GM23338 (cell line): ENCODE data around the gene FLYWCH1. TPM values are rescaled to one million over a fixed set of nuclear protein-coding genes. Genes with fewer than 3 reads are reported as not detected.

ENCODE experiments used
- ATAC-seq: fragments of 200-7000 bp; cut with Tn5 transposase; 3 replicates; pipeline ENCODE4 v1.9.1; 2020
- DNase-seq: peaks from one replicate; pipeline ENCODE4 v3.0.0-alpha.2; 2015; ENCODE audit warnings: low spot score
- H2AFZ ChIP-seq: fragments of 200-600 bp; sonication (generic); 2 replicates; pipeline ENCODE4 v1.8.0; 2016; ENCODE audit warnings: antibody characterized with exemption, mild to moderate bottlenecking, moderate library complexity
- H3F3A ChIP-seq: fragments of 200-600 bp; sonication (generic); replicated peaks from 2 replicates; pipeline ENCODE4 v1.8.0; 2017; ENCODE audit warnings: antibody characterized with exemption, mixed run types, low read depth
- H3K27ac ChIP-seq: fragments of 200-600 bp; sonication (generic); 2 replicates; pipeline ENCODE4 v1.6.1; 2016; ENCODE audit warnings: low read depth
- H3K27me3 ChIP-seq: fragments of 200-600 bp; sonication (generic); 2 replicates; pipeline ENCODE4 v1.8.0; 2016; ENCODE audit warnings: mild to moderate bottlenecking, mixed run types, moderate library complexity; ENCODE audit not compliant: insufficient read depth
- H3K36me3 ChIP-seq: fragments of 200-600 bp; sonication (generic); 2 replicates; pipeline ENCODE4 v1.8.0; 2016; ENCODE audit warnings: mild to moderate bottlenecking; ENCODE audit not compliant: insufficient read depth
- H3K4me1 ChIP-seq: fragments of 200-600 bp; sonication (generic); 2 replicates; pipeline ENCODE4 v1.8.0; 2016; ENCODE audit warnings: mild to moderate bottlenecking, moderate library complexity; ENCODE audit not compliant: insufficient read depth
- H3K4me2 ChIP-seq: fragments of 200-600 bp; sonication (generic); 2 replicates; pipeline ENCODE4 v1.7.1; 2017; ENCODE audit warnings: mixed run types
- H3K4me3 ChIP-seq: fragments of 200-600 bp; sonication (generic); 2 replicates; pipeline ENCODE4 v1.6.1; 2016; ENCODE audit warnings: mixed run types
- H3K79me2 ChIP-seq: fragments of 200-600 bp; sonication (generic); replicated peaks from 2 replicates; pipeline ENCODE4 v1.8.0; 2017; ENCODE audit warnings: mild to moderate bottlenecking; ENCODE audit not compliant: insufficient read depth
- H3K9me2 ChIP-seq: fragments of 200-600 bp; sonication (generic); 2 replicates; pipeline ENCODE4 v1.8.0; 2017; ENCODE audit not compliant: insufficient read depth
- H4K20me1 ChIP-seq: fragments of 200-600 bp; sonication (generic); replicated peaks from 2 replicates; pipeline ENCODE4 v1.8.0; 2017; ENCODE audit warnings: mild to moderate bottlenecking; ENCODE audit not compliant: insufficient read depth
- H3K27ac Mint-ChIP-seq: 2 replicates; pipeline ENCODE4 v1.8.0; 2020; ENCODE audit warnings: inconsistent platforms, mild to moderate bottlenecking, moderate library complexity, mixed read lengths
- H3K27me3 Mint-ChIP-seq: 3 replicates; pipeline ENCODE4 v1.8.0; 2022; ENCODE audit warnings: low read depth, mild to moderate bottlenecking, moderate library complexity, mixed read lengths, inconsistent platforms; ENCODE audit not compliant: insufficient read depth, poor library complexity
- H3K36me3 Mint-ChIP-seq: 3 replicates; pipeline ENCODE4 v1.8.0; 2021; ENCODE audit warnings: low read depth, mild to moderate bottlenecking, inconsistent platforms, moderate library complexity, mixed read lengths
- H3K4me1 Mint-ChIP-seq: 3 replicates; pipeline ENCODE4 v1.8.0; 2020; ENCODE audit warnings: mild to moderate bottlenecking, inconsistent platforms, mixed read lengths
- H3K4me3 Mint-ChIP-seq: 3 replicates; pipeline ENCODE4 v1.8.0; 2021; ENCODE audit warnings: moderate library complexity, mild to moderate bottlenecking, inconsistent platforms, mixed read lengths
- H3K9me3 Mint-ChIP-seq: 3 replicates; pipeline ENCODE4 v1.8.0; 2020; ENCODE audit warnings: moderate library complexity, mild to moderate bottlenecking, inconsistent platforms, mixed read lengths
- CREB1 ChIP-seq: fragments of 250-450 bp; sonication (Bioruptor Pico); IDR thresholded peaks from 2 replicates; pipeline ENCODE4 v1.5.0; 2020; ENCODE audit warnings: low read depth, mild to moderate bottlenecking, moderate library complexity
- EZH2 ChIP-seq: fragments of 200-600 bp; sonication (generic); IDR thresholded peaks from one replicate; pipeline ENCODE4 v1.8.0; 2017; ENCODE audit warnings: antibody characterized with exemption, mild to moderate bottlenecking, low read depth; ENCODE audit not compliant: unreplicated experiment
- EZH2phosphoT487 ChIP-seq: fragments of 200-600 bp; sonication (generic); IDR thresholded peaks from one replicate; pipeline ENCODE4 v1.8.1; 2018; ENCODE audit warnings: antibody characterized with exemption; ENCODE audit not compliant: unreplicated experiment
- JUNB ChIP-seq: IDR thresholded peaks from one replicate; pipeline ENCODE4 v1.6.1; 2016; ENCODE audit warnings: antibody characterized with exemption; ENCODE audit not compliant: unreplicated experiment
- POLR2AphosphoS5 ChIP-seq: IDR thresholded peaks from 2 replicates; pipeline ENCODE4 v1.6.1; 2016; ENCODE audit warnings: antibody characterized with exemption, low read depth
- STAT1 ChIP-seq: IDR thresholded peaks from one replicate; pipeline ENCODE4 v1.6.1; 2016; ENCODE audit warnings: antibody characterized with exemption; ENCODE audit not compliant: unreplicated experiment
- polyA plus RNA-seq: library from polyadenylated mRNA; unstranded; fragments of >200 nt; fragmentation: Nextera tagmentation; extraction: Ambion mirVana; gene quantifications from 2 replicates; pipeline ENCODE4 v1.2.1, GENCODE V29; 2016
- total RNA-seq: library from RNA; depleted of rRNA; stranded (reverse); fragments of >200 nt; shearing (Covaris generic); gene quantifications from 2 replicates; pipeline ENCODE4 v1.2.3, GENCODE V29; 2014
- TF ChIP-seq, protein P1 (sequence below): fragments of 250-450 bp; sonication (Bioruptor Pico); IDR thresholded peaks from 2 replicates; pipeline ENCODE4 v1.5.0; 2020; ENCODE audit warnings: mild to moderate bottlenecking, moderate library complexity
- TF ChIP-seq, protein P2 (sequence below): IDR thresholded peaks from 2 replicates; pipeline ENCODE4 v1.6.1; 2016; ENCODE audit warnings: antibody characterized with exemption
- TF ChIP-seq, protein P3 (sequence below): IDR thresholded peaks from one replicate; pipeline ENCODE4 v1.6.1; 2018; ENCODE audit warnings: antibody characterized with exemption; ENCODE audit not compliant: unreplicated experiment

The FLYWCH1 gene
- total and polyA plus RNA-seq, 2 experiments from 2014 or later = 6.0 to 29.3 TPM

DNA sequence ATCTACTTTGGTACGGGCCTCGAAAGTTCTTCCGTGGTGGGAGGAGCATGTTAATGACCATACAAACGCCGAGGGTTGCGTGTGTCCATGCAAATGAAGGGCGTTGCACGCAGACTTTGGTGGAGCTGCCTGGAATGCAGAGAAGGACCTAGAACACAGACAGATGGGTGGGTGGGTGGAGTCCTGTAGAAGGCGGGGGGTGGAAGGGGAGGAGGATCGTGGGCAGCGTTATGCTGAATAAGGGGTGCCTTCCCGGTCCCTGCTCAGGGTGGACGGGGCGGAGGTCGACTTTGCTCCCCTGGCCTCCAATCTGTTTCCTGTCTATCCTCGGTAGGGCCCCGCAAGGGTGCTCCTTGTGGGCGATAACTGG is 56.6 kb downstream of the FLYWCH1 start (continued):
- TF ChIP-seq, protein P1, sequence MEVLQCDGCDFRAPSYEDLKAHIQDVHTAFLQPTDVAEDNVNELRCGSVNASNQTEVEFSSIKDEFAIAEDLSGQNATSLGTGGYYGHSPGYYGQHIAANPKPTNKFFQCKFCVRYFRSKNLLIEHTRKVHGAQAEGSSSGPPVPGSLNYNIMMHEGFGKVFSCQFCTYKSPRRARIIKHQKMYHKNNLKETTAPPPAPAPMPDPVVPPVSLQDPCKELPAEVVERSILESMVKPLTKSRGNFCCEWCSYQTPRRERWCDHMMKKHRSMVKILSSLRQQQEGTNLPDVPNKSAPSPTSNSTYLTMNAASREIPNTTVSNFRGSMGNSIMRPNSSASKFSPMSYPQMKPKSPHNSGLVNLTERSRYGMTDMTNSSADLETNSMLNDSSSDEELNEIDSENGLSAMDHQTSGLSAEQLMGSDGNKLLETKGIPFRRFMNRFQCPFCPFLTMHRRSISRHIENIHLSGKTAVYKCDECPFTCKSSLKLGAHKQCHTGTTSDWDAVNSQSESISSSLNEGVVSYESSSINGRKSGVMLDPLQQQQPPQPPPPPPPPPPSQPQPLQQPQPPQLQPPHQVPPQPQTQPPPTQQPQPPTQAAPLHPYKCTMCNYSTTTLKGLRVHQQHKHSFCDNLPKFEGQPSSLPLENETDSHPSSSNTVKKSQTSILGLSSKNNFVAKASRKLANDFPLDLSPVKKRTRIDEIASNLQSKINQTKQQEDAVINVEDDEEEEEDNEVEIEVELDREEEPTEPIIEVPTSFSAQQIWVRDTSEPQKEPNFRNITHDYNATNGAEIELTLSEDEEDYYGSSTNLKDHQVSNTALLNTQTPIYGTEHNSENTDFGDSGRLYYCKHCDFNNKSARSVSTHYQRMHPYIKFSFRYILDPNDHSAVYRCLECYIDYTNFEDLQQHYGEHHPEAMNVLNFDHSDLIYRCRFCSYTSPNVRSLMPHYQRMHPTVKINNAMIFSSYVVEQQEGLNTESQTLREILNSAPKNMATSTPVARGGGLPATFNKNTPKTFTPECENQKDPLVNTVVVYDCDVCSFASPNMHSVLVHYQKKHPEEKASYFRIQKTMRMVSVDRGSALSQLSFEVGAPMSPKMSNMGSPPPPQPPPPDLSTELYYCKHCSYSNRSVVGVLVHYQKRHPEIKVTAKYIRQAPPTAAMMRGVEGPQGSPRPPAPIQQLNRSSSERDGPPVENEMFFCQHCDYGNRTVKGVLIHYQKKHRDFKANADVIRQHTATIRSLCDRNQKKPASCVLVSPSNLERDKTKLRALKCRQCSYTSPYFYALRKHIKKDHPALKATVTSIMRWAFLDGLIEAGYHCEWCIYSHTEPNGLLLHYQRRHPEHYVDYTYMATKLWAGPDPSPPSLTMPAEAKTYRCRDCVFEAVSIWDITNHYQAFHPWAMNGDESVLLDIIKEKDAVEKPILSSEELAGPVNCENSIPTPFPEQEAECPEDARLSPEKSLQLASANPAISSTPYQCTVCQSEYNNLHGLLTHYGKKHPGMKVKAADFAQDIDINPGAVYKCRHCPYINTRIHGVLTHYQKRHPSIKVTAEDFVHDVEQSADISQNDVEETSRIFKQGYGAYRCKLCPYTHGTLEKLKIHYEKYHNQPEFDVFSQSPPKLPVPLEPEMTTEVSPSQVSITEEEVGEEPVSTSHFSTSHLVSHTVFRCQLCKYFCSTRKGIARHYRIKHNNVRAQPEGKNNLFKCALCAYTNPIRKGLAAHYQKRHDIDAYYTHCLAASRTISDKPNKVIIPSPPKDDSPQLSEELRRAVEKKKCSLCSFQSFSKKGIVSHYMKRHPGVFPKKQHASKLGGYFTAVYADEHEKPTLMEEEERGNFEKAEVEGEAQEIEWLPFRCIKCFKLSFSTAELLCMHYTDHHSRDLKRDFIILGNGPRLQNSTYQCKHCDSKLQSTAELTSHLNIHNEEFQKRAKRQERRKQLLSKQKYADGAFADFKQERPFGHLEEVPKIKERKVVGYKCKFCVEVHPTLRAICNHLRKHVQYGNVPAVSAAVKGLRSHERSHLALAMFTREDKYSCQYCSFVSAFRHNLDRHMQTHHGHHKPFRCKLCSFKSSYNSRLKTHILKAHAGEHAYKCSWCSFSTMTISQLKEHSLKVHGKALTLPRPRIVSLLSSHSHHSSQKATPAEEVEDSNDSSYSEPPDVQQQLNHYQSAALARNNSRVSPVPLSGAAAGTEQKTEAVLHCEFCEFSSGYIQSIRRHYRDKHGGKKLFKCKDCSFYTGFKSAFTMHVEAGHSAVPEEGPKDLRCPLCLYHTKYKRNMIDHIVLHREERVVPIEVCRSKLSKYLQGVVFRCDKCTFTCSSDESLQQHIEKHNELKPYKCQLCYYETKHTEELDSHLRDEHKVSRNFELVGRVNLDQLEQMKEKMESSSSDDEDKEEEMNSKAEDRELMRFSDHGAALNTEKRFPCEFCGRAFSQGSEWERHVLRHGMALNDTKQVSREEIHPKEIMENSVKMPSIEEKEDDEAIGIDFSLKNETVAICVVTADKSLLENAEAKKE = no peak
- TF ChIP-seq JUNB (no peak), STAT1 (no peak), EZH2phosphoT487 (no peak)

DNA sequence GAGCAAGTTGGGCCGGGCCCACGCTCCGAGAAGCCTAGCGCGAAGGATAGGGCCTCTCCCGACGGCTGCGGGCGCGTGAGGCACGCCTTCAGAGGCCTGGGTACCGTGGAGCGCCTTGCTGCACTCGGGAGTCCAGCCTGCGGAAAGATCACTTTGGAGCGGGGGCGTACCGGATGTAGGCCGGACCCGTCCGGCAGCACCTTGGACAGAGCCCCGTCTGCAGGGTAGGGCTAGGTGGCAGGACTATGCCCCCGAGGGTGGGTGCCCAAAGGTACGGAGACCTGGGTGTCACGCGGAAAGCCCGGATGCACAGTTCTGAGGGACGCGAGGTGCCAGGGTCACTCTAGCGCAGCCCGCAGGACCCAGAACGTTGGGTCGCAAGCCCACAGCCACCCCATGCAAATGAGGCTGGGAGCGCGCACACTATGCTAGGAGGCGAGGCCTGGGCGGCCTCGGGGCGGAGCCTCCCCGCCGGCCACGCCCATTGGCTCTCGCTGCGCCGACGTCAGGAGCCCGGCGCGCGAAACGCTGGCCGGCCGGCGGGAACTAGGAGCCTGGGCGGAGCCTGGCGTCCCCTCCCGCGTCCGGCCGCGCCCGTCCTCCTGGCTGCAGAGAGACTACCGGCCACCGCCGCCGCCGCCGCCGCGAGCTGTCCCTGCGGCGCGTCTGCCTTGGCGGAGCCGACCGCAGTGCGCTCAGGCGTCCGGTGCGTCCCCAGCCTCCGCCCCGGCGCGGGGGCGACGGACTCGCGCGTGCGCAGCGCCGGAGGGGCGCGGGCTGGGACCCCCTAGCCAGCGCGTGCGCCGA is 57.2 kb downstream of the FLYWCH1 start, which contains the start of gene PAQR4:
Gene PAQR4 (plus strand): TSS at position 611 of the 807 bp plus-strand sequence. CDS start 327 bp downstream, outside the sequence.
- peak; percentile 92 for DNase-seq
- Histone ChIP-seq H2AFZ (peak within 1 kb of the TSS; percentile 85; the same call in 1 of the 2 replicates), H3K4me1 (peaks cover 20% of the 10 kb centered on the region; the same call in 1 of the 2 replicates), H3K79me2 (no peaks in the 10 kb centered on the region), H3K27ac (no peak within 1 kb of the TSS), H3K9me2 (no peaks in the 10 kb centered on the region), H3F3A (peaks cover 42% of the 10 kb centered on the region), H3K36me3 (no peaks in the 10 kb centered on the region), H3K27me3 (peaks cover 37% of the 10 kb centered on the region), H4K20me1 (peaks cover 12% of the 10 kb centered on the region), H3K4me3 (peak within 1 kb of the TSS; percentile 94), H3K4me2 (peak within 1 kb of the TSS; percentile 95)
- peaks cover 45% of the 10 kb centered on the region for H3K27me3 Mint-ChIP-seq
- ATAC-seq = peak; percentile 25
- peaks cover 27% of the 10 kb centered on the region for H3K4me1 Mint-ChIP-seq
- peak within 1 kb of the TSS; percentile 69 for H3K4me3 Mint-ChIP-seq
- H3K9me3 Mint-ChIP-seq = no peaks in the 10 kb centered on the region
- peaks cover 17% of the 10 kb centered on the region for H3K36me3 Mint-ChIP-seq
- TF ChIP-seq, protein P2, sequence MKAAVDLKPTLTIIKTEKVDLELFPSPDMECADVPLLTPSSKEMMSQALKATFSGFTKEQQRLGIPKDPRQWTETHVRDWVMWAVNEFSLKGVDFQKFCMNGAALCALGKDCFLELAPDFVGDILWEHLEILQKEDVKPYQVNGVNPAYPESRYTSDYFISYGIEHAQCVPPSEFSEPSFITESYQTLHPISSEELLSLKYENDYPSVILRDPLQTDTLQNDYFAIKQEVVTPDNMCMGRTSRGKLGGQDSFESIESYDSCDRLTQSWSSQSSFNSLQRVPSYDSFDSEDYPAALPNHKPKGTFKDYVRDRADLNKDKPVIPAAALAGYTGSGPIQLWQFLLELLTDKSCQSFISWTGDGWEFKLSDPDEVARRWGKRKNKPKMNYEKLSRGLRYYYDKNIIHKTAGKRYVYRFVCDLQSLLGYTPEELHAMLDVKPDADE = peak; percentile 47; the same call in 1 of the 2 replicates
- TF ChIP-seq EZH2 = no peak
- peak; percentile 81 for TF ChIP-seq CREB1 (CRISPR knock-in tag)
- TF ChIP-seq POLR2AphosphoS5 = no peak; the same call in 1 of the 2 replicates
- TF ChIP-seq, protein P3, sequence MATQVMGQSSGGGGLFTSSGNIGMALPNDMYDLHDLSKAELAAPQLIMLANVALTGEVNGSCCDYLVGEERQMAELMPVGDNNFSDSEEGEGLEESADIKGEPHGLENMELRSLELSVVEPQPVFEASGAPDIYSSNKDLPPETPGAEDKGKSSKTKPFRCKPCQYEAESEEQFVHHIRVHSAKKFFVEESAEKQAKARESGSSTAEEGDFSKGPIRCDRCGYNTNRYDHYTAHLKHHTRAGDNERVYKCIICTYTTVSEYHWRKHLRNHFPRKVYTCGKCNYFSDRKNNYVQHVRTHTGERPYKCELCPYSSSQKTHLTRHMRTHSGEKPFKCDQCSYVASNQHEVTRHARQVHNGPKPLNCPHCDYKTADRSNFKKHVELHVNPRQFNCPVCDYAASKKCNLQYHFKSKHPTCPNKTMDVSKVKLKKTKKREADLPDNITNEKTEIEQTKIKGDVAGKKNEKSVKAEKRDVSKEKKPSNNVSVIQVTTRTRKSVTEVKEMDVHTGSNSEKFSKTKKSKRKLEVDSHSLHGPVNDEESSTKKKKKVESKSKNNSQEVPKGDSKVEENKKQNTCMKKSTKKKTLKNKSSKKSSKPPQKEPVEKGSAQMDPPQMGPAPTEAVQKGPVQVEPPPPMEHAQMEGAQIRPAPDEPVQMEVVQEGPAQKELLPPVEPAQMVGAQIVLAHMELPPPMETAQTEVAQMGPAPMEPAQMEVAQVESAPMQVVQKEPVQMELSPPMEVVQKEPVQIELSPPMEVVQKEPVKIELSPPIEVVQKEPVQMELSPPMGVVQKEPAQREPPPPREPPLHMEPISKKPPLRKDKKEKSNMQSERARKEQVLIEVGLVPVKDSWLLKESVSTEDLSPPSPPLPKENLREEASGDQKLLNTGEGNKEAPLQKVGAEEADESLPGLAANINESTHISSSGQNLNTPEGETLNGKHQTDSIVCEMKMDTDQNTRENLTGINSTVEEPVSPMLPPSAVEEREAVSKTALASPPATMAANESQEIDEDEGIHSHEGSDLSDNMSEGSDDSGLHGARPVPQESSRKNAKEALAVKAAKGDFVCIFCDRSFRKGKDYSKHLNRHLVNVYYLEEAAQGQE = peak; percentile 96
- H3K27ac Mint-ChIP-seq = no peak within 1 kb of the TSS
